Activated T-cell treated with anti-CD3 and anti-CD28 coated beads, Interleukin-2, amount 50 U/mL, for 4 hours (primary cell): Measurements from ENCODE around the gene CDC42BPB. TPM values are rescaled to one million over a fixed set of nuclear protein-coding genes. Genes with fewer than 3 reads are reported as not detected.

ENCODE experiments used
- ATAC-seq, 2 donors: fragments of 200-7000 bp; cut with Tn5 transposase; one replicate each; pipeline ENCODE4 v1.10.0; 2021
- DNase-seq: peaks from one replicate; pipeline ENCODE4 v3.0.0-alpha.2; 2020
- H3K27me3 Mint-ChIP-seq: one replicate; pipeline ENCODE4 v1.8.0; 2021; ENCODE audit warnings: low read depth, mixed read lengths
- H3K36me3 Mint-ChIP-seq: one replicate; pipeline ENCODE4 v1.8.0; 2022; ENCODE audit warnings: mixed read lengths; ENCODE audit not compliant: insufficient read depth
- H3K4me1 Mint-ChIP-seq: one replicate; pipeline ENCODE4 v1.8.0; 2021; ENCODE audit warnings: low read depth, mixed read lengths
- H3K4me3 Mint-ChIP-seq: one replicate; pipeline ENCODE4 v1.8.0; 2021; ENCODE audit warnings: mild to moderate bottlenecking, moderate library complexity, mixed read lengths
- H3K9me3 Mint-ChIP-seq: one replicate; pipeline ENCODE4 v1.8.0; 2021; ENCODE audit warnings: mixed read lengths
- total RNA-seq, 3 donors: library from RNA; stranded (reverse); gene quantifications; one replicate each; pipeline ENCODE4 v1.2.1, GENCODE V29; 2021

The CDC42BPB gene
- total RNA-seq, 3 donors from 2014 or later: 2.8 to 6.6 (median 5.1) TPM

DNA sequence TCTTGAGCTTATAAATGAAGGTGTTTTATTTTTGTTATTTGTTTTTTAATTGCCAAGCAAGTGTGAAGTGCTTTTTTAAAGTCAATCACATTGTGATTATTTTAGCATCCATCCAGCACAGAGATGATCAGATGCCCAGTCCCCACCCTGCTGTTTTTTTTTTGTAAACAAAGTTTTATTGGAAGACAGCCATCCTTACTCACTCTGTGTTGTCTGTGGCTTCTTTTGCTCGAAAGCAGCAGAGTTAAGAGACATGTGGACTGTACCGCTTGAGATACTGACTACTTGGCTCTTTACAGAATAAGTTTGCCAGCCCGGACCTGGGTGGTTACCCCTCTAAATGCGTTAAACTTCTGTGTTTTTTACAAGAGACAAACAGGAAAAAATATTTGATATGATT lies 165.8 kb downstream of the CDC42BPB start:
- Mint-ChIP-seq H3K9me3 (no peaks in the 10 kb centered on the region), H3K4me3 (no peak overlapping the region), H3K27me3 (no peaks in the 10 kb centered on the region), H3K4me1 (no peaks in the 10 kb centered on the region), H3K36me3 (peaks cover 46% of the 10 kb centered on the region)
- no peak for DNase-seq
- no peak for ATAC-seq

DNA sequence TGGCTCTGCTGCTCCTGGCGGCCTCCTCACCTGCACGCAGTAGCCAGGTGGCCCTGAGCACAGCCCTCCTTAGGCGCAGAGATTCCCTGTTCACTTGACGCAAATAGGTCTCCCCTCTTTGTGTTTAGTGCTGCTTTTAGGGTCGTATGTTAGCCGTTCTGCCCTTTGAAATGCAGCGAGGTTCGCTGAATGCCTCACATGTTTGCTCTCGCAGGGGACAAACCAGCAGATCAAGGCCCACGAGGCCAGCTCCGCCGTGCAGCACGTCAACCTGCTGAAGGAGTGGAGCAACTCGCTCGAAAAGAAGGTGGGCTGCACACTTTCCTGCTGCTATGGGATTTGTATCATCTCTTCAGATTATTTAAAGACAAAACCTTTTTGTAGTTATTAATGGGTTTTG lies 166.2 kb downstream of the CDC42BPB start:
- Mint-ChIP-seq H3K36me3 (peaks cover 47% of the 10 kb centered on the region), H3K27me3 (no peaks in the 10 kb centered on the region), H3K9me3 (no peaks in the 10 kb centered on the region), H3K4me3 (no peak overlapping the region), H3K4me1 (no peaks in the 10 kb centered on the region)
- DNase-seq: no peak
- no peak for ATAC-seq

DNA sequence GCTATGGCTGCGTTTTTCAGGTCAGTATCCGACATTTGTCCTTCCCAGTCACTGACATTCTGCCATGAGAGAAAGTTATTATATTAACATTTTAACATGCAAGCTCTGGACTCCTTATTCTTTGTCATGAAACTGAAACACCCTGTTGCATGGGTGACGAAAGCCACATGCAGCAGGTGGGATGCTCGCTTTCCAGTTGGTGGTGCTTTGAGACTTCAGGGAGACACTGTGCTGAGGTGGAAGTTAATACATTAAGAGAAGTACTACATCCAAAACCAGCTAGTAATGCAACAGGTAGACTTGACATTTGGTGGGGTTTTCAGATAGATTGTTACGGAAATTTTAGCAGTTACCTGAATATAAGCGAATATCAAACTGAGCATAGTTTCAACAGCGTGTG lies 167.7 kb downstream of the CDC42BPB start:
- Mint-ChIP-seq H3K36me3 (peaks cover 47% of the 10 kb centered on the region), H3K9me3 (no peaks in the 10 kb centered on the region)
- ATAC-seq: no peak

DNA sequence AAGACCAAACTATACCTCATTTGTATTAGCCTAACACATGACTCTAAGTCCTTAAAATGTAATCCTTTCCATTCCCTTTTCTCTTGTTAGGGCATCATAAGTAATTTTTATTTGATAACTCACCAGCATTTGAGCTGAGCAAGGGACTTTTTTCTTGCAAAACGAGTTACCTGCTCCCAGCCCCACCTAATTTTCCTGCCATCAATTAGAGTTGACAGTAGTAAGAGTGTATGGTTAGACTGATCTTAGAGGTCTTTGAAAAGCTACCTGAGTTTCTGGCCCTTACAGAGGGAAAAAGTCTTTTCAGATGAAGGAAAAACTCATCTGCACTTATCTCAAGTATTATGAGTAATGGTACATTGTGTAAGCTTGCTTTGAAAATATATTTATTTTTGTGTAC lies 168.6 kb downstream of the CDC42BPB start:
- no peak for ATAC-seq
- peaks cover 47% of the 10 kb centered on the region for H3K36me3 Mint-ChIP-seq
- DNase-seq: no peak
- no peaks in the 10 kb centered on the region for H3K4me1 Mint-ChIP-seq
- H3K4me3 Mint-ChIP-seq: no peak overlapping the region
- H3K27me3 Mint-ChIP-seq: no peaks in the 10 kb centered on the region
- no peaks in the 10 kb centered on the region for H3K9me3 Mint-ChIP-seq

More for the DNA sequence above, 167.7 kb downstream of the CDC42BPB start:
- H3K4me1 Mint-ChIP-seq: no peaks in the 10 kb centered on the region
- no peaks in the 10 kb centered on the region for H3K27me3 Mint-ChIP-seq
- DNase-seq: no peak
- H3K4me3 Mint-ChIP-seq: no peak overlapping the region

DNA sequence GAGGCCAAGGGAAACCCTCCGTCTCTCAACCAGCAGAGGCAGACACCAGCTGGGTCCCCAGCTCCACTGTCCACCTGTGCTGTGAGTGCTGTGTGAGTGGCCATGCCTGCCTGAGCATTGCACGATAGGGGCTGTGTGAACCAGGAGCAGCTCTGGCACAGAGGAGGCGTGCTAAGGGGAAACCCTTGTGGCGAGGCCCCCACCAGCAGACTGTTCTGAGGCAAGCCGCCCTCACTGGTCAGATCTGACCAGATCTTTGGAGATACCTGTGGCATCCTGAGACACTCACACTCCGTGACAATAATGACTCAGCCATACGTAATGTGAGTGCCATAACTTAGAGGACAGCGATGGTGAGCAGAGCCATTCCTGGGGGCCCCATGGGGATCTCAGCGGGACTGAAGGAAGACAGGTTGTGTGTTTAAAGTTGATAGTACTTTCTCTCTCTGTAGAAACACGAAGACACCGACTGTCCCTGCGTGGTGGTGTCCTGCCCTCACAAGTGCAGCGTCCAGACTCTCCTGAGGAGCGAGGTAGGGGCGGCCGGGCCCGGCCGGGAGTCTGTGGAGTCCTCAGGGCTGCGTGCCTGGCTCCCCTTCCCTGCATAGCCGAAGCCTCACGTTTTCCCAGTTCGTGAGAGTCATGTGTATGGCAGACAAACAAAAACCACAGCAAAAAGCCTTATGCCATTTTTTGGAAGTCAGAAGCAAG lies 171.5 kb downstream of the CDC42BPB start:
- Mint-ChIP-seq H3K4me1 (peaks cover 9% of the 10 kb centered on the region), H3K9me3 (no peaks in the 10 kb centered on the region), H3K27me3 (no peaks in the 10 kb centered on the region), H3K36me3 (peaks cover 49% of the 10 kb centered on the region), H3K4me3 (no peak overlapping the region)
- DNase-seq (no peak), ATAC-seq (no peak)

DNA sequence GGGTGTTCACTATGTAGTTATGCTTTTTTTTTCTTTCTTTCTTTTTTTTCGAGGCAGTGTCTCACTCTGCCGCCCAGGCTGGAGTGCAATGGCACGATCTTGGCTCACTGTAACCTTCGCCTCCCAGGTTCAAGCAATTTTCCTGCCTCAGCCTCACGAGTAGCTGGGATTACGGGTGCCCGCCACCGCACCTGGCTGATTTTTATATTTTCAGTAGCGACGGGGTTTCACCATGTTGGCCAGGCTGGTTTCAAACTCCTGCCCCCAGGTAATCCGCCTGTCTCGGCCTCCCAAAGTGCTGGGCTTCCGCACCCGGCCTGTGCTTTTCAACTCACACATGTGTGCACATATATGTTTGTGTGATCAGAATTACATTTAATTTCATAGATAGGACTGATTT lies 173.8 kb downstream of the CDC42BPB start:
- no peak for ATAC-seq
- no peaks in the 10 kb centered on the region for H3K27me3 Mint-ChIP-seq
- H3K36me3 Mint-ChIP-seq: peaks cover 47% of the 10 kb centered on the region
- no peak overlapping the region for H3K4me3 Mint-ChIP-seq
- DNase-seq: no peak
- H3K4me1 Mint-ChIP-seq: peaks cover 9% of the 10 kb centered on the region
- no peaks in the 10 kb centered on the region for H3K9me3 Mint-ChIP-seq

DNA sequence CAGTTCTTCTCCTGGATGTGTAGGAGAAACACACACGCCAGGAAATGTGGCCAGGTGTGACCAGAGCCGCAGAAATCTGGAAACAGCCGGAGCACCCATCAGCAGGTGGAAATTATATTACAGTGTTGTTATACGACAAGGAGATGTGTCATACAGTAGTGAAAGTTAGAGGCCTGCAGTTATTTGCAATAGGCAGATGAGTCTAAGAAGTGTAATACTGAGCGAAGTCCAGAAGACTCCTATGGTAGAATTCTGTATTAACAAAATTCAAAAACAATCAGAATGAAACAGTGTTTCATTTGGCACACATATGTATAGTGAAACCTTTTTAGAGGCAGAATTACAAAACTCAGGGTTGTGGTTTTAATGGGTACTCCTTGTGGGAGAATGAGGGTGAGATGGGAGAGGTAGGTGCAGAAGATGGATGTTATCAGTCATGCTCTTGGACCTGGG lies 174.2 kb downstream of the CDC42BPB start:
- no peak overlapping the region for H3K4me3 Mint-ChIP-seq
- H3K4me1 Mint-ChIP-seq: peaks cover 9% of the 10 kb centered on the region
- ATAC-seq (peak; percentile 85 to 91), DNase-seq (no peak)
- H3K27me3 Mint-ChIP-seq: no peaks in the 10 kb centered on the region
- H3K9me3 Mint-ChIP-seq: no peaks in the 10 kb centered on the region
- H3K36me3 Mint-ChIP-seq: peaks cover 43% of the 10 kb centered on the region

Other genes with a start within 250 kb of the CDC42BPB start
- 1 to 10 TPM; 1.7 to 2.2 (median 2.0) TPM for gene AMN, start 134.9 kb downstream of the CDC42BPB start, total RNA-seq
- not detected for gene LBHD2, start 26.7 kb upstream of the CDC42BPB start, total RNA-seq
- gene EXOC3L4, start 37.2 kb upstream of the CDC42BPB start, total RNA-seq: not detected
- gene TNFAIP2, start 65.9 kb upstream of the CDC42BPB start, total RNA-seq: 10 to 100 TPM in 1 of 3 donors, 1 to 10 TPM in 2; 1.4 to 10.4 (median 6.4) TPM